Coronary artery (tissue), 2 donors: ENCODE results near the gene TMIGD3.
A peak's percentile ranks its signal among the peaks of the same experiment; 100 is the strongest.

Experiments used
- DNase-seq: peaks from one replicate; pipeline ENCODE4 v3.0.0-alpha.2; 2017; ENCODE audit warnings: low spot score
- H3K27ac ChIP-seq, 2 donors: fragments of 200-600 bp; sonication (generic); one replicate each; pipeline ENCODE4 v1.5.1; 2016 to 2019
- H3K4me3 ChIP-seq: fragments of 200-600 bp; sonication (generic); 2 replicates; pipeline ENCODE4 v1.5.1; 2016; ENCODE audit warnings: mild to moderate bottlenecking, moderate library complexity
- CTCF ChIP-seq: fragments of 200-600 bp; sonication (generic); IDR thresholded peaks from one replicate; pipeline ENCODE4 v1.5.1; 2019; ENCODE audit warnings: antibody characterized with exemption

Gene TMIGD3

GRCh38 chr1:111476761-111477309, 26.6 kb downstream of the TMIGD3 start:
- TF ChIP-seq CTCF = no peak
- DNase-seq = no peak
- peak overlapping the region in 1 of 2 donors; percentile 69 for H3K27ac ChIP-seq

GRCh38 chr1:111476214-111476613, 27.2 kb downstream of the TMIGD3 start:
- peak overlapping the region; percentile 9 for H3K4me3 ChIP-seq
- no peak for TF ChIP-seq CTCF
- H3K27ac ChIP-seq = peak overlapping the region in 1 of 2 donors; percentile 55
- DNase-seq = no peak

More at GRCh38 chr1:111476761-111477309, 26.6 kb downstream of the TMIGD3 start:
- H3K4me3 ChIP-seq = no peak overlapping the region

GRCh38 chr1:111475701-111476100, 27.7 kb downstream of the TMIGD3 start:
- peak overlapping the region in 1 of 2 donors; percentile 55 for H3K27ac ChIP-seq
- DNase-seq = no peak
- no peak for TF ChIP-seq CTCF
- peak overlapping the region; percentile 9 for H3K4me3 ChIP-seq

- no peak for TF ChIP-seq CTCF
- no peak for DNase-seq
- Histone ChIP-seq H3K4me3 (peak overlapping the region; percentile 53), H3K27ac (peak overlapping the region; percentile 12 to 39)
These were observed 28.9 kb downstream of the TMIGD3 start for GRCh38 chr1:111474521-111474920.

GRCh38 chr1:111474106-111474505, 29.3 kb downstream of the TMIGD3 start:
- H3K27ac ChIP-seq = peak overlapping the region; percentile 12 to 39

GRCh38 chr1:111471538-111471937, 31.9 kb downstream of the TMIGD3 start:
- no peak for DNase-seq
- H3K4me3 ChIP-seq = no peak overlapping the region
- TF ChIP-seq CTCF = no peak
- peak overlapping the region in 1 of 2 donors; percentile 48 for H3K27ac ChIP-seq

More at GRCh38 chr1:111474106-111474505, 29.3 kb downstream of the TMIGD3 start:
- TF ChIP-seq CTCF = no peak
- DNase-seq = no peak
- H3K4me3 ChIP-seq = peak overlapping the region; percentile 53

DNA sequence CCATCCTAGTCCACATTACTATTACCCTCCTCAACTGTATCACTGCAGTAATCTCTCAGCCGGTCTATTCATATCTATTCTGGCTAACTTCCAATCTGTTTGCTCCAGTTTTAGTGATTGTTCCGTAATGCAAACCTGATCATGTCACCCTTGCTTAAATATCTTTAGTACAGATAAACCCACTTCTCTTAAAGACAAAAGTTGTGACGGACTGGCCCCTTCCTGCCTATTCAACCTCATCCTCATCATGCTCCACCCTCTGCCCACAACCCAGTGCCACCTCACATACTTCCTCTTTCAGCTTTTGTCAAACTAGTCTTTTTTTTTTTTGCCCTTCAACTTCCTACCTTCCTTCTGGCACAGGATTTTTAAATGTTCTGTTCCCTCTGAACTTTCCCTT, 32.4 kb downstream of the TMIGD3 start:
- Histone ChIP-seq H3K27ac (peak overlapping the region in 1 of 2 donors; percentile 14), H3K4me3 (no peak overlapping the region)

More for the DNA sequence above, 32.4 kb downstream of the TMIGD3 start:
- DNase-seq = no peak
- no peak for TF ChIP-seq CTCF
